ENCODE data around the gene DNAJC13.

The DNAJC13 gene

GRCh38 chr3:132536442-132537153 lies 119.3 kb downstream of the DNAJC13 start:
- peak; percentile 68 for ATAC-seq
- no peak for TF ChIP-seq OSR1 (CRISPR knock-in tag; IDR thresholded peaks at IDR 0.05)
- TF ChIP-seq CSRNP3 (CRISPR knock-in tag; IDR thresholded peaks at IDR 0.05): no peak
- TF ChIP-seq GLIS3 (CRISPR knock-in tag; IDR thresholded peaks at IDR 0.05): no peak
- TF ChIP-seq ZNF70 (CRISPR knock-in tag; IDR thresholded peaks at IDR 0.05): no peak
- TF ChIP-seq TCF4 (CRISPR knock-in tag; IDR thresholded peaks at IDR 0.05; ENCODE audit: borderline replicate concordance): no peak
- no peak for TF ChIP-seq PATZ1 (CRISPR knock-in tag; IDR thresholded peaks at IDR 0.05; ENCODE audit: borderline replicate concordance)
- TF ChIP-seq ZNF8 (CRISPR knock-in tag; IDR thresholded peaks at IDR 0.05): no peak
- no peak for TF ChIP-seq RARB (CRISPR knock-in tag; IDR thresholded peaks at IDR 0.05)
- TF ChIP-seq PPARA (CRISPR knock-in tag; IDR thresholded peaks at IDR 0.05; ENCODE audit: borderline replicate concordance): no peak
- no peak for TF ChIP-seq TOX (CRISPR knock-in tag; IDR thresholded peaks at IDR 0.05; ENCODE audit: borderline replicate concordance)
- TF ChIP-seq ISL1 (CRISPR knock-in tag; IDR thresholded peaks at IDR 0.05): no peak
- no peak for TF ChIP-seq ESRRG (CRISPR knock-in tag; IDR thresholded peaks at IDR 0.05)
- TF ChIP-seq BACH2 (CRISPR knock-in tag; IDR thresholded peaks at IDR 0.05; ENCODE audit: borderline replicate concordance): no peak
- TF ChIP-seq ZFP30 (CRISPR knock-in tag; IDR thresholded peaks at IDR 0.05): no peak
- TF ChIP-seq ZFP3 (CRISPR knock-in tag; IDR thresholded peaks at IDR 0.05): no peak
- TF ChIP-seq CREB5 (CRISPR knock-in tag; IDR thresholded peaks at IDR 0.05; ENCODE audit: low read depth): no peak
- no peak for TF ChIP-seq SNAI2 (CRISPR knock-in tag; IDR thresholded peaks at IDR 0.05)

GRCh38 chr3:132537297-132537696 lies 120.0 kb downstream of the DNAJC13 start:
- peak; percentile 42 for ATAC-seq
- TF ChIP-seq ISL1 (CRISPR knock-in tag; IDR thresholded peaks at IDR 0.05) (no peak), OSR1 (CRISPR knock-in tag; IDR thresholded peaks at IDR 0.05) (no peak), ARNTL (CRISPR knock-in tag; IDR thresholded peaks at IDR 0.05; ENCODE audit: borderline replicate concordance, low read depth) (no peak), ZNF565 (CRISPR knock-in tag; conservative IDR thresholded peaks at IDR 0.05; ENCODE audit: low read depth) (no peak), ZFP3 (CRISPR knock-in tag; IDR thresholded peaks at IDR 0.05) (no peak), ESRRG (CRISPR knock-in tag; IDR thresholded peaks at IDR 0.05) (no peak), GLIS3 (CRISPR knock-in tag; IDR thresholded peaks at IDR 0.05) (no peak), POU6F1 (CRISPR knock-in tag; IDR thresholded peaks at IDR 0.05; ENCODE audit: borderline replicate concordance, low read depth) (no peak), CSRNP3 (CRISPR knock-in tag; IDR thresholded peaks at IDR 0.05) (no peak), CSDC2 (CRISPR knock-in tag; IDR thresholded peaks at IDR 0.05) (no peak), SNAI2 (CRISPR knock-in tag; IDR thresholded peaks at IDR 0.05) (no peak), PATZ1 (CRISPR knock-in tag; IDR thresholded peaks at IDR 0.05; ENCODE audit: borderline replicate concordance) (no peak), RARB (CRISPR knock-in tag; IDR thresholded peaks at IDR 0.05) (no peak), TSHZ2 (CRISPR knock-in tag; IDR thresholded peaks at IDR 0.05) (no peak), BACH2 (CRISPR knock-in tag; IDR thresholded peaks at IDR 0.05; ENCODE audit: borderline replicate concordance) (no peak), PPARA (CRISPR knock-in tag; IDR thresholded peaks at IDR 0.05; ENCODE audit: borderline replicate concordance) (no peak), ZNF70 (CRISPR knock-in tag; IDR thresholded peaks at IDR 0.05) (no peak), TCF4 (CRISPR knock-in tag; IDR thresholded peaks at IDR 0.05; ENCODE audit: borderline replicate concordance) (no peak), ZC3H10 (CRISPR knock-in tag; IDR thresholded peaks at IDR 0.05) (no peak)
